ENCODE data around the gene ZNF396. TPM values are rescaled to one million over a fixed set of nuclear protein-coding genes. Genes with fewer than 3 reads are reported as not detected.

Gene ZNF396
- total RNA-seq, 1 experiment from 2014 or later = 1.0 TPM

GRCh38 chr18:35352778-35353177 lies 24.4 kb downstream of the ZNF396 start:
- no peak for DNase-seq (ENCODE audit: low spot score)
- Mint-ChIP-seq H3K4me3 (no peak overlapping the region), H3K27ac (no peak overlapping the region), H3K27me3 (ENCODE audit: low read depth) (no peaks in the 10 kb centered on the region; the same call in 1 of the 2 replicates), H3K4me1 (no peaks in the 10 kb centered on the region; the same call in 1 of the 2 replicates), H3K36me3 (peaks cover 30% of the 10 kb centered on the region), H3K9me3 (peaks cover 41% of the 10 kb centered on the region)
- no peak for TF ChIP-seq ZNF532 (CRISPR knock-in tag; IDR thresholded peaks at IDR 0.05; ENCODE audit: borderline replicate concordance)
- no peak for TF ChIP-seq IRF1 (CRISPR knock-in tag; IDR thresholded peaks at IDR 0.05)
- TF ChIP-seq AR (CRISPR knock-in tag; IDR thresholded peaks at IDR 0.05) = no peak
- TF ChIP-seq MAX (CRISPR knock-in tag; IDR thresholded peaks at IDR 0.05) = no peak
- TF ChIP-seq ERG (CRISPR knock-in tag; IDR thresholded peaks at IDR 0.05) = no peak
- no peak for TF ChIP-seq NFATC4 (CRISPR knock-in tag; IDR thresholded peaks at IDR 0.05)
- TF ChIP-seq TEAD4 (CRISPR knock-in tag; IDR thresholded peaks at IDR 0.05) = no peak
- TF ChIP-seq FOXJ3 (CRISPR knock-in tag; IDR thresholded peaks at IDR 0.05; ENCODE audit: borderline replicate concordance) = no peak
- ChIA-PET POLR2A (no interaction called here), CTCF (no interaction called here)
- no peak for ATAC-seq

- POLR2A ChIA-PET = no interaction called here
- TF ChIP-seq MAX (CRISPR knock-in tag; IDR thresholded peaks at IDR 0.05) = no peak
- no peak for TF ChIP-seq E2F1 (CRISPR knock-in tag; IDR thresholded peaks at IDR 0.05)
- TF ChIP-seq IRF2 (CRISPR knock-in tag; IDR thresholded peaks at IDR 0.05; ENCODE audit: borderline replicate concordance, low read depth) = no peak
- TF ChIP-seq E2F5 (CRISPR knock-in tag; IDR thresholded peaks at IDR 0.05) = no peak
- TF ChIP-seq HMGXB4 (CRISPR knock-in tag; IDR thresholded peaks at IDR 0.05) = no peak
- no peak for TF ChIP-seq OVOL2 (CRISPR knock-in tag; IDR thresholded peaks at IDR 0.05; ENCODE audit: borderline replicate concordance)
- no peak for TF ChIP-seq ZBTB43 (CRISPR knock-in tag; IDR thresholded peaks at IDR 0.05)
- no peak for TF ChIP-seq ZNF423 (CRISPR knock-in tag; IDR thresholded peaks at IDR 0.05)
- no peak for TF ChIP-seq AR (CRISPR knock-in tag; IDR thresholded peaks at IDR 0.05)
Observed at GRCh38 chr18:35352283-35352682, 24.9 kb downstream of the ZNF396 start.

More at GRCh38 chr18:35352283-35352682, 24.9 kb downstream of the ZNF396 start:
- no peak overlapping the region for H3K4me3 Mint-ChIP-seq
- H3K27ac Mint-ChIP-seq = no peak overlapping the region
- H3K4me1 Mint-ChIP-seq = no peaks in the 10 kb centered on the region; the same call in 1 of the 2 replicates
- no peak for ATAC-seq
- CTCF ChIA-PET = no interaction called here
- peaks cover 41% of the 10 kb centered on the region for H3K9me3 Mint-ChIP-seq
- H3K36me3 Mint-ChIP-seq = peaks cover 30% of the 10 kb centered on the region
- peaks cover 2% of the 10 kb centered on the region for H3K27me3 Mint-ChIP-seq (ENCODE audit: low read depth)
- DNase-seq (ENCODE audit: low spot score) = no peak
